SK-N-SH (cell line): ENCODE data around the gene HK2. TPM values are rescaled to one million over a fixed set of nuclear protein-coding genes. Genes with fewer than 3 reads are reported as not detected.

Source experiments
- CTCF ChIA-PET: fragments of 300-600, 350-600 bp; formaldehyde crosslinking; extraction: SDS; loops from one replicate; lab custom pipeline; 2021; lab: Yijun Ruan, JAX
- POLR2A ChIA-PET: fragments of 350-600 bp; sonication (Branson Sonifier 250); formaldehyde crosslinking; extraction: SDS; loops from one replicate; lab custom pipeline; 2020; ENCODE audit warnings: antibody characterized with exemption, inconsistent platforms; lab: Yijun Ruan, JAX
- DNase-seq: peaks from one replicate; pipeline ENCODE4 v3.0.0; 2012
- H2AFZ ChIP-seq: fragments of 200-600 bp; sonication (generic); 2 replicates; pipeline ENCODE4 v1.8.1; 2016; ENCODE audit warnings: antibody characterized with exemption, mild to moderate bottlenecking, low read depth
- H3F3A ChIP-seq: fragments of 200-600 bp; sonication (generic); replicated peaks from 2 replicates; pipeline ENCODE3; 2016; ENCODE audit warnings: antibody characterized with exemption, mild to moderate bottlenecking; ENCODE audit not compliant: insufficient read depth
- H3K27ac ChIP-seq, 2 experiments: fragments of 200-500 bp in 1 of 2; fragments of 200-600 bp in 1 of 2; sonication (Bioruptor generic) in 1 of 2; sonication (generic), shearing (Covaris generic) in 1 of 2; 2 replicates each; pipeline versions ENCODE4 v1.5.1 to v1.6.1; 2014 to 2016; ENCODE audit warnings: low read depth in 2 of 2, inconsistent platforms in 1 of 2, low read length in 1 of 2, mild to moderate bottlenecking in 1 of 2, mixed read lengths in 1 of 2
- H3K27me3 ChIP-seq: fragments of 200-600 bp; sonication (generic), shearing (Covaris generic); 2 replicates; pipeline ENCODE4 v1.6.1; 2016; ENCODE audit warnings: mixed run types; ENCODE audit not compliant: insufficient read depth
- H3K36me3 ChIP-seq, 2 experiments: fragments of 200-500 bp in 1 of 2; fragments of 200-600 bp in 1 of 2; sonication (Bioruptor generic) in 1 of 2; sonication (generic) in 1 of 2; replicated peaks in 1 of 2; 2 replicates each; pipeline versions ENCODE3 to v1.5.1; 2014 to 2016; ENCODE audit warnings: low read length in 1 of 2, mild to moderate bottlenecking in 1 of 2; ENCODE audit not compliant: insufficient read depth in 2 of 2, control insufficient read depth in 1 of 2
- H3K4me1 ChIP-seq, 2 experiments: fragments of 200-500 bp in 1 of 2; fragments of 200-600 bp in 1 of 2; sonication (Bioruptor generic) in 1 of 2; sonication (generic), shearing (Covaris generic) in 1 of 2; 2 replicates each; pipeline versions ENCODE4 v1.5.1 to v1.6.1; 2014 to 2016; ENCODE audit warnings: low read depth in 1 of 2, low read length in 1 of 2, mixed run types in 1 of 2; ENCODE audit not compliant: insufficient read depth in 2 of 2, control insufficient read depth in 1 of 2
- H3K4me2 ChIP-seq: fragments of 200-600 bp; sonication (generic), shearing (Covaris generic); 2 replicates; pipeline ENCODE4 v1.6.1; 2017; ENCODE audit warnings: mixed run types
- H3K4me3 ChIP-seq, 2 experiments: fragments of 200-500 bp in 1 of 2; fragments of 200-600 bp in 1 of 2; sonication (Bioruptor generic) in 1 of 2; sonication (generic), shearing (Covaris generic) in 1 of 2; 2 replicates each; pipeline versions ENCODE4 v1.5.1 to v1.8.1; 2014 to 2016; ENCODE audit warnings: low read depth in 2 of 2, inconsistent platforms in 1 of 2, low read length in 1 of 2, mild to moderate bottlenecking in 1 of 2, mixed read lengths in 1 of 2, moderate library complexity in 1 of 2
- H3K79me2 ChIP-seq: fragments of 200-600 bp; sonication (generic); 2 replicates; pipeline ENCODE4 v1.8.1; 2017; ENCODE audit warnings: mild to moderate bottlenecking; ENCODE audit not compliant: insufficient read depth
- H3K9ac ChIP-seq: fragments of 200-600 bp; sonication (generic); 2 replicates; pipeline ENCODE4 v1.6.1; 2017; ENCODE audit warnings: mixed run types
- H3K9me2 ChIP-seq: fragments of 200-600 bp; sonication (generic); 2 replicates; pipeline ENCODE4 v1.6.1; 2017; ENCODE audit warnings: mixed run types
- H3K9me3 ChIP-seq: fragments of 200-600 bp; sonication (generic); 2 replicates; pipeline ENCODE4 v1.6.1; 2017; ENCODE audit warnings: mixed run types, mild to moderate bottlenecking, moderate library complexity
- H4K20me1 ChIP-seq: fragments of 200-600 bp; sonication (generic); 2 replicates; pipeline ENCODE4 v1.6.1; 2017; ENCODE audit warnings: mild to moderate bottlenecking, mixed run types; ENCODE audit not compliant: insufficient read depth
- CHD2 ChIP-seq: fragments of 150-350 bp; IDR thresholded peaks from 2 replicates; pipeline ENCODE4 v1.6.1; 2018; ENCODE audit warnings: low read length; ENCODE audit not compliant: partially characterized antibody
- ELF1 ChIP-seq: IDR thresholded peaks from 2 replicates; pipeline ENCODE4 v1.4.0; 2012
- EP300 ChIP-seq, 2 experiments: IDR thresholded peaks; 2 replicates each; pipeline versions ENCODE4 v1.4.0 to v1.6.1; 2012; ENCODE audit warnings: borderline replicate concordance in 1 of 2, low read depth in 1 of 2, low read length in 1 of 2
- FOSL2 ChIP-seq: IDR thresholded peaks from 2 replicates; pipeline ENCODE4 v1.4.0; 2012; ENCODE audit warnings: low read depth, mild to moderate bottlenecking, moderate library complexity, borderline replicate concordance
- FOXJ3 ChIP-seq: sonication (generic); formaldehyde crosslinking; IDR thresholded peaks from 2 replicates; pipeline ENCODE4 v1.5.1; 2020; ENCODE audit warnings: mild to moderate bottlenecking, missing genetic modification reagents
- FOXM1 ChIP-seq: IDR thresholded peaks from 2 replicates; pipeline ENCODE4 v1.4.0; 2012; ENCODE audit warnings: low read depth, mild to moderate bottlenecking
- GATA2 ChIP-seq: sonication (generic); formaldehyde crosslinking; IDR thresholded peaks from 2 replicates; pipeline ENCODE4 v1.5.0; 2020; ENCODE audit warnings: mild to moderate bottlenecking, missing genetic modification reagents
- JUND ChIP-seq: IDR thresholded peaks from 2 replicates; pipeline ENCODE4 v1.4.0; 2012
- MEF2A ChIP-seq: IDR thresholded peaks from 2 replicates; pipeline ENCODE4 v1.4.0; 2012; ENCODE audit warnings: low read depth, borderline replicate concordance
- MXI1 ChIP-seq: IDR thresholded peaks from 2 replicates; pipeline ENCODE4 v1.6.1; 2012; ENCODE audit warnings: mild to moderate bottlenecking, low read depth, low read length, improper control_type of control experiment
- NRF1 ChIP-seq: IDR thresholded peaks from 2 replicates; pipeline ENCODE4 v1.6.1; 2012; ENCODE audit warnings: low read depth, mild to moderate bottlenecking, low read length
- POLR2AphosphoS5 ChIP-seq: IDR thresholded peaks from 2 replicates; pipeline ENCODE4 v1.6.1; 2012; ENCODE audit warnings: low read depth, low read length
- RAD21 ChIP-seq: IDR thresholded peaks from 2 replicates; pipeline ENCODE4 v1.6.1; 2012; ENCODE audit warnings: mild to moderate bottlenecking, low read length
- RCOR1 ChIP-seq: fragments of 150-350 bp; IDR thresholded peaks from 2 replicates; pipeline ENCODE4 v1.6.1; 2017; ENCODE audit warnings: antibody characterized with exemption, low read length
- RFX5 ChIP-seq: IDR thresholded peaks from 2 replicates; pipeline ENCODE4 v1.6.1; 2012; ENCODE audit warnings: mild to moderate bottlenecking, improper control_type of control experiment, low read length
- RXRA ChIP-seq: IDR thresholded peaks from 2 replicates; pipeline ENCODE4 v1.4.0; 2012; ENCODE audit warnings: low read depth, mild to moderate bottlenecking, borderline replicate concordance
- SIN3A ChIP-seq: IDR thresholded peaks from 2 replicates; pipeline ENCODE4 v1.6.1; 2012; ENCODE audit warnings: low read depth, mild to moderate bottlenecking, low read length, moderate library complexity, borderline replicate concordance
- SMC3 ChIP-seq: IDR thresholded peaks from 2 replicates; pipeline ENCODE4 v1.6.1; 2012; ENCODE audit warnings: low read depth, low read length, improper control_type of control experiment
- YY1 ChIP-seq: IDR thresholded peaks from 2 replicates; pipeline ENCODE4 v1.4.0; 2012; ENCODE audit warnings: low read depth, mild to moderate bottlenecking
- WGBS: methylation state at CpG from one replicate; pipeline ENCODE4 v1.1.6; 2017; ENCODE audit warnings: low lambda C conversion rate; 5-methylcytosine and 5-hydroxymethylcytosine counted together
- polyA plus RNA-seq, 3 experiments: library from polyadenylated mRNA; depleted of rRNA; stranded (reverse); fragments of >200 nt; gene quantifications; 2 replicates each; pipeline ENCODE4 v1.2.3, GENCODE V29; 2012
- TF ChIP-seq, protein P1 (sequence below): IDR thresholded peaks from 2 replicates; pipeline ENCODE4; 2012
- TF ChIP-seq, protein P2 (sequence below): IDR thresholded peaks from 2 replicates; pipeline ENCODE4 v1.6.1; 2012; ENCODE audit warnings: mild to moderate bottlenecking, low read depth, low read length, moderate library complexity
- TF ChIP-seq, protein P3 (sequence below): fragments of 150-350 bp; IDR thresholded peaks from 2 replicates; pipeline ENCODE4 v1.6.1; 2016; ENCODE audit warnings: mild to moderate bottlenecking, low read depth, low read length

HK2 gene
- polyA plus RNA-seq, 1 of the 3 experiments (the other 2 are of a cell fraction): 13.5 TPM

DNA sequence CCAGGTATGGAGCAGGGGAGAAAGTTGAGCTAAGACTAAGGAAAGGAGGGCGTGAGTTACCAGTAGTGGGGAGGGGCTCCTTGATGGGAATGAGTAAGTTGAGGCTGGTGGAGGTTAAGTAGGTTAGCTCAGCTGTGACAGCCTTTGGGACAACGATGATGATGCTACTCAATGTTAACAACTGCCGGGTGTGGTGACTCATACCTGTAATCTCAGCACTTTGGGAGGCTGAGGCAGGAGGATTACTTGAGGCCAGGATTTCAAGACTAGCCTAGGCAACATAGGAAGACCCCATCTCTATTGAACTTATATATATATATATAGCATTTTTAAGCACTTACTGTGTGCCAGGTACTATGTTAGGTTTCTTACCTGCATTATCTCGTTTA lies 48.4 kb downstream of the HK2 start:
- Histone ChIP-seq H3K79me2 (no peaks in the 10 kb centered on the region), H3K9me2 (no peaks in the 10 kb centered on the region), H3K9ac (no peak overlapping the region), H3K4me2 (no peak overlapping the region), H3K27ac (no peak overlapping the region), H2AFZ (no peak overlapping the region), H3K4me3 (no peak overlapping the region), H4K20me1 (no peaks in the 10 kb centered on the region), H3K9me3 (no peaks in the 10 kb centered on the region), H3K36me3 (peaks cover 0 to 67% of the 10 kb centered on the region in 2 experiments), H3K27me3 (no peaks in the 10 kb centered on the region), H3K4me1 (peaks cover 2 to 10% of the 10 kb centered on the region in 2 experiments; a peak in 1 of 4 replicates), H3F3A (no peaks in the 10 kb centered on the region)
- DNase-seq: no peak
- TF ChIP-seq, protein P1, sequence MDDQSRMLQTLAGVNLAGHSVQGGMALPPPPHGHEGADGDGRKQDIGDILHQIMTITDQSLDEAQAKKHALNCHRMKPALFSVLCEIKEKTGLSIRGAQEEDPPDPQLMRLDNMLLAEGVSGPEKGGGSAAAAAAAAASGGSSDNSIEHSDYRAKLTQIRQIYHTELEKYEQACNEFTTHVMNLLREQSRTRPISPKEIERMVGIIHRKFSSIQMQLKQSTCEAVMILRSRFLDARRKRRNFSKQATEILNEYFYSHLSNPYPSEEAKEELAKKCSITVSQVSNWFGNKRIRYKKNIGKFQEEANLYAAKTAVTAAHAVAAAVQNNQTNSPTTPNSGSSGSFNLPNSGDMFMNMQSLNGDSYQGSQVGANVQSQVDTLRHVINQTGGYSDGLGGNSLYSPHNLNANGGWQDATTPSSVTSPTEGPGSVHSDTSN: no peak
- no peak for TF ChIP-seq NRF1
- no peak for TF ChIP-seq FOSL2
- 88% methylated on average over 4 of the region's 4 CpGs for WGBS
- CTCF ChIA-PET: interaction anchor here (1.0 to 2.3 kb wide), 3 partner anchors 38 to 192 kb away, joined by 5 to 8 read pairs (median 5); no protein-coding TSS in a partner anchor
- POLR2A ChIA-PET: no interaction called here

DNA sequence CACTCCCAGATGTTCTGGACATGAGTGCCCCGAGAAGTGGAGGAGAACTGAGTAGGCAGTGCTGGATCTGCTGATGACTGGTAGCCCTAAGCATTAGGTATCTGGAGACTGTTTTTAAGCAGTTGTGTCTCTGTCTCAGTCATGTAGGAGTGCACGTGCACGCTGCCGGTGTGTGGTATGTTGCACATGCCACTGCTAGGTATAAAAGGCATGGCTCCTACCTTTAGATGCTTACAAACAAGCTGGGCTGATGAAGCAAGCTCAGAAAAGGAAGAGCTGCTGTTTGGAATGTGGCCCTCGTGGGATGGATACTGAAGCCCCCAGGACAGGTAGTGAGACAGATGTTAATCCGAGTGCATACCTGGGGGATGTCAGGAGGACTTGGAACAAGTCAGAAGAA lies 49.1 kb downstream of the HK2 start:
- Histone ChIP-seq H3K27me3 (no peaks in the 10 kb centered on the region), H3K9me2 (no peaks in the 10 kb centered on the region), H3K27ac (no peak overlapping the region), H3K4me3 (no peak overlapping the region), H2AFZ (no peak overlapping the region), H3K9ac (no peak overlapping the region), H3K36me3 (peaks cover 0 to 60% of the 10 kb centered on the region in 2 experiments), H3F3A (peaks cover 4% of the 10 kb centered on the region), H4K20me1 (no peaks in the 10 kb centered on the region), H3K79me2 (no peaks in the 10 kb centered on the region), H3K4me1 (peaks cover 5 to 13% of the 10 kb centered on the region in 2 experiments; a peak in 1 of 4 replicates), H3K4me2 (no peak overlapping the region), H3K9me3 (no peaks in the 10 kb centered on the region)
- POLR2A ChIA-PET: no interaction called here
- WGBS: 86% methylated on average over 6 of the region's 6 CpGs
- TF ChIP-seq JUND (no peak), RFX5 (no peak), RCOR1 (no peak), YY1 (no peak), FOXJ3 (CRISPR knock-in tag) (no peak), SMC3 (no peak), POLR2AphosphoS5 (no peak), MEF2A (no peak), FOXM1 (no peak), EP300 (IDR thresholded peaks at IDR 0.05; ENCODE audit: borderline replicate concordance in 1 of 2, low read depth in 1 of 2, low read length in 1 of 2) (no peak), CHD2 (no peak), RXRA (no peak), SIN3A (no peak), GATA2 (no peak), RAD21 (no peak), MXI1 (no peak), ELF1 (no peak)
- TF ChIP-seq, protein P2, sequence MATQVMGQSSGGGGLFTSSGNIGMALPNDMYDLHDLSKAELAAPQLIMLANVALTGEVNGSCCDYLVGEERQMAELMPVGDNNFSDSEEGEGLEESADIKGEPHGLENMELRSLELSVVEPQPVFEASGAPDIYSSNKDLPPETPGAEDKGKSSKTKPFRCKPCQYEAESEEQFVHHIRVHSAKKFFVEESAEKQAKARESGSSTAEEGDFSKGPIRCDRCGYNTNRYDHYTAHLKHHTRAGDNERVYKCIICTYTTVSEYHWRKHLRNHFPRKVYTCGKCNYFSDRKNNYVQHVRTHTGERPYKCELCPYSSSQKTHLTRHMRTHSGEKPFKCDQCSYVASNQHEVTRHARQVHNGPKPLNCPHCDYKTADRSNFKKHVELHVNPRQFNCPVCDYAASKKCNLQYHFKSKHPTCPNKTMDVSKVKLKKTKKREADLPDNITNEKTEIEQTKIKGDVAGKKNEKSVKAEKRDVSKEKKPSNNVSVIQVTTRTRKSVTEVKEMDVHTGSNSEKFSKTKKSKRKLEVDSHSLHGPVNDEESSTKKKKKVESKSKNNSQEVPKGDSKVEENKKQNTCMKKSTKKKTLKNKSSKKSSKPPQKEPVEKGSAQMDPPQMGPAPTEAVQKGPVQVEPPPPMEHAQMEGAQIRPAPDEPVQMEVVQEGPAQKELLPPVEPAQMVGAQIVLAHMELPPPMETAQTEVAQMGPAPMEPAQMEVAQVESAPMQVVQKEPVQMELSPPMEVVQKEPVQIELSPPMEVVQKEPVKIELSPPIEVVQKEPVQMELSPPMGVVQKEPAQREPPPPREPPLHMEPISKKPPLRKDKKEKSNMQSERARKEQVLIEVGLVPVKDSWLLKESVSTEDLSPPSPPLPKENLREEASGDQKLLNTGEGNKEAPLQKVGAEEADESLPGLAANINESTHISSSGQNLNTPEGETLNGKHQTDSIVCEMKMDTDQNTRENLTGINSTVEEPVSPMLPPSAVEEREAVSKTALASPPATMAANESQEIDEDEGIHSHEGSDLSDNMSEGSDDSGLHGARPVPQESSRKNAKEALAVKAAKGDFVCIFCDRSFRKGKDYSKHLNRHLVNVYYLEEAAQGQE: no peak
- TF ChIP-seq, protein P3, sequence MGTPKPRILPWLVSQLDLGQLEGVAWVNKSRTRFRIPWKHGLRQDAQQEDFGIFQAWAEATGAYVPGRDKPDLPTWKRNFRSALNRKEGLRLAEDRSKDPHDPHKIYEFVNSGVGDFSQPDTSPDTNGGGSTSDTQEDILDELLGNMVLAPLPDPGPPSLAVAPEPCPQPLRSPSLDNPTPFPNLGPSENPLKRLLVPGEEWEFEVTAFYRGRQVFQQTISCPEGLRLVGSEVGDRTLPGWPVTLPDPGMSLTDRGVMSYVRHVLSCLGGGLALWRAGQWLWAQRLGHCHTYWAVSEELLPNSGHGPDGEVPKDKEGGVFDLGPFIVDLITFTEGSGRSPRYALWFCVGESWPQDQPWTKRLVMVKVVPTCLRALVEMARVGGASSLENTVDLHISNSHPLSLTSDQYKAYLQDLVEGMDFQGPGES: no peak
- no peak for DNase-seq
- CTCF ChIA-PET: interaction anchor here (2.0 to 2.3 kb wide), 2 partner anchors 168 to 192 kb away, joined by 5 to 8 read pairs; no protein-coding TSS in a partner anchor
